GM18870 (cell line): ENCODE data around the gene PYCARD.
"Not testable (repeated sequence)": the region's sequence is repeated elsewhere in the genome, so short reads cannot be mapped to it uniquely, and the experiment has no call there.

Experiments
- ATAC-seq: cut with Tn5 transposase; IDR thresholded peaks from one replicate; pipeline ENCODE4 v1.9.1; 2021; ENCODE audit warnings: moderate library complexity; ENCODE audit not compliant: unreplicated experiment

Gene PYCARD

GRCh38 chr16:31191697-31192428 is 10.7 kb downstream of the PYCARD start:
- no peak for ATAC-seq

GRCh38 chr16:31190818-31191444 is 11.6 kb downstream of the PYCARD start:
- ATAC-seq, result no peak

- no peak for ATAC-seq
Observed at GRCh38 chr16:31190061-31190460, 12.5 kb downstream of the PYCARD start.

- no peak for ATAC-seq
Observed at GRCh38 chr16:31189412-31189778, 13.2 kb downstream of the PYCARD start.

GRCh38 chr16:31188450-31189411 is 13.8 kb downstream of the PYCARD start:
- ATAC-seq, result no peak

- ATAC-seq, result no peak
Observed at GRCh38 chr16:31187808-31188189, 14.8 kb downstream of the PYCARD start.

GRCh38 chr16:31186930-31187807 is 15.4 kb downstream of the PYCARD start:
- ATAC-seq, result no peak

- ATAC-seq, result no peak
Observed at GRCh38 chr16:31186176-31186575, 16.4 kb downstream of the PYCARD start.

GRCh38 chr16:31185339-31185738 is 17.2 kb downstream of the PYCARD start:
- no peak for ATAC-seq

- no peak for ATAC-seq
Observed at GRCh38 chr16:31184888-31185287, 17.7 kb downstream of the PYCARD start.

GRCh38 chr16:31183432-31184428 is 18.8 kb downstream of the PYCARD start:
- ATAC-seq, result no peak

GRCh38 chr16:31182391-31182790 is 20.2 kb downstream of the PYCARD start:
- no peak for ATAC-seq

- no peak for ATAC-seq
Observed at GRCh38 chr16:31181102-31181830, 21.3 kb downstream of the PYCARD start.

- ATAC-seq, result peak; percentile 59
Observed at GRCh38 chr16:31179747-31180459, 22.7 kb downstream of the PYCARD start, which contains the start of gene FUS. Gene FUS, plus strand, starts transcription at chr16:31180139. Its CDS starts 76 bp downstream, at chr16:31180215.

GRCh38 chr16:31179219-31179746 is 23.3 kb downstream of the PYCARD start:
- ATAC-seq, result peak; percentile 6

GRCh38 chr16:31177136-31177535 is 25.4 kb downstream of the PYCARD start:
- ATAC-seq, result no peak

GRCh38 chr16:31170048-31170447 is 32.5 kb downstream of the PYCARD start:
- not testable (repeated sequence) for ATAC-seq

GRCh38 chr16:31168848-31169247 is 33.7 kb downstream of the PYCARD start:
- no peak for ATAC-seq
